ENCODE measurements around the gene LIN37. TPM values are rescaled to one million over a fixed set of nuclear protein-coding genes. Genes with fewer than 3 reads are reported as not detected.

The LIN37 gene
- total RNA-seq = 10 to 100 TPM; 18.3 to 22.4 TPM

DNA sequence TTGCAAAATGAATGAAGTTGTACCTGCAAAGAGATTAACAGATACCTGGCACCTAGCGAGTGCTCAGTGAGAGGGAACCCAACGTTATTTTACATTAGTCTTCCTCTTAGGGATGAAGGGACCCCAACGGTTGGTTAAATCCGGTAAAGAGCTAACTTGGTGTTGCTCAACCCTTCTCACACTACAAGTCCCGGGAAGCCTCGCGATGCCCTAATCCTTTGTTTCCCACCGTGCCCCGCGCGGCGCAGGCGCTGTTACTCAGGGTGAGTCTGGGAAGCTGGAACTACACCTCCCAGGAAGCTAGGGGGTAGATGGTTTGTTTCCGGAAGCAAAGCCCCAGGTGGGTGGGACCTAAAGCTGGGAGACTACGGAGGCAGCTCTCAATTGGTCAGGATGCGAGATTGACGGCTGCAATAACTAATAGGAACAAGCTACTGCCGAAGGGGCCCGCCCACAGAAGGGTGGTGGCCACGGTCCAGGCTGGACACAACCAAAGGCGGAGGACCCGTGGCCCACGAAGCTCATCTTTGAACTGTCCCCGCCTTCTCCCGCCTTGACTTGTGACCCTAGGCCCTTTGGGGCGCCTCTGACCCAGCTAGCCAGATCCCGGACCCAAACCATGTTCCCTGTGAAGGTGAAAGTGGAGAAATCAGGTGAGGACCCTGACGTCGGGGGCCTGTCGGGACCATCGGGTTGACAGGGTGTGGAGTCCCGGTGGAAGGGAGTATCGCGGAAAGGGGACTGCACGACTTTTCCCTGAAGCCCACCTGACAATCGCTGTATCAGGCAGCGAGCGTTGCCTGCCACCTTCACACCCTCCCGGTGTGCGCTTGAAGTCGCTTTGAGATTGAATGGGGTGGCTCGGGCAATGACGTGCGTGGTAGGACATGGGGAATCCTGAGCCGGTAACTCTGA, at the start of gene LIN37:
LIN37 (plus strand) TSS at position 471 of the 915 bp plus-strand sequence; CDS start at position 620, 149 bp downstream.
- peaks cover 25% of the 10 kb centered on the region for H3K4me1 Mint-ChIP-seq
- peak within 1 kb of the TSS; percentile 98 for H3K4me3 Mint-ChIP-seq
- DNase-seq = peak; percentile 94
- peak; percentile 76 for ATAC-seq (ENCODE audit: low read depth)
- no peaks in the 10 kb centered on the region for H3K9me3 Mint-ChIP-seq
- H3K36me3 Mint-ChIP-seq = no peaks in the 10 kb centered on the region
- POLR2A ChIA-PET = interaction anchor here (0.6 to 1.7 kb wide), 15 partner anchors 8 to 305 kb away, joined by 3 to 21 read pairs (median 5); partner anchors contain the start of genes COX6B1, HSPB6, NFKBID and PROSER3
- no peaks in the 10 kb centered on the region for H3K27me3 Mint-ChIP-seq
- H3K27ac Mint-ChIP-seq = peak within 1 kb of the TSS; percentile 95

GRCh38 chr19:35702223-35703012, 46.0 kb upstream of the LIN37 start:
- peak overlapping the region; percentile 98 for H3K4me3 Mint-ChIP-seq
- DNase-seq = peak; percentile 90
- H3K9me3 Mint-ChIP-seq = no peaks in the 10 kb centered on the region
- peaks cover 7% of the 10 kb centered on the region for H3K4me1 Mint-ChIP-seq
- H3K27me3 Mint-ChIP-seq = no peaks in the 10 kb centered on the region
- H3K36me3 Mint-ChIP-seq = peaks cover 3% of the 10 kb centered on the region
- POLR2A ChIA-PET = interaction anchor here (1.0 to 3.5 kb wide), 12 partner anchors 10 to 228 kb away, joined by 3 to 75 read pairs (median 6); partner anchors contain the start of genes IGFLR1, LIN37 and U2AF1L4
- peak overlapping the region; percentile 96 for H3K27ac Mint-ChIP-seq
- peak; percentile 100 for ATAC-seq (ENCODE audit: low read depth)

- H3K4me3 Mint-ChIP-seq = no peak overlapping the region
- peaks cover 6% of the 10 kb centered on the region for H3K4me1 Mint-ChIP-seq
- ATAC-seq (ENCODE audit: low read depth) (no peak), DNase-seq (no peak)
- H3K36me3 Mint-ChIP-seq = peaks cover 3% of the 10 kb centered on the region
- no peaks in the 10 kb centered on the region for H3K27me3 Mint-ChIP-seq
- POLR2A ChIA-PET = interaction anchor here (1.5 to 3.5 kb wide), 6 partner anchors 10 to 60 kb away, joined by 5 to 75 read pairs (median 6); partner anchors contain the start of genes IGFLR1 and LIN37
- no peak overlapping the region for H3K27ac Mint-ChIP-seq
- no peaks in the 10 kb centered on the region for H3K9me3 Mint-ChIP-seq
These were observed 45.0 kb upstream of the LIN37 start for GRCh38 chr19:35703343-35703742.

GRCh38 chr19:35704218-35704617, 44.2 kb upstream of the LIN37 start, which contains the start of gene ZBTB32:
Gene ZBTB32, plus strand, starts transcription at chr19:35704558. Its CDS starts 10,069 bp downstream, at chr19:35714627.
- H3K4me3 Mint-ChIP-seq = no peak within 1 kb of the TSS
- ATAC-seq (ENCODE audit: low read depth) (no peak), DNase-seq (no peak)
- H3K27ac Mint-ChIP-seq = no peak within 1 kb of the TSS
- no peaks in the 10 kb centered on the region for H3K27me3 Mint-ChIP-seq
- POLR2A ChIA-PET = interaction anchor here (0.5 kb wide), 1 partner anchor 9 kb away, joined by 3 read pairs; no protein-coding TSS in a partner anchor
- H3K4me1 Mint-ChIP-seq = peaks cover 6% of the 10 kb centered on the region
- no peaks in the 10 kb centered on the region for H3K9me3 Mint-ChIP-seq
- peaks cover 6% of the 10 kb centered on the region for H3K36me3 Mint-ChIP-seq

GRCh38 chr19:35708391-35708790, 40.0 kb upstream of the LIN37 start:
- POLR2A ChIA-PET = interaction anchor here (0.9 to 1.2 kb wide), 2 partner anchors 11 to 64 kb away, joined by 3 to 4 read pairs; no protein-coding TSS in a partner anchor
- H3K27me3 Mint-ChIP-seq = no peaks in the 10 kb centered on the region
- peaks cover 4% of the 10 kb centered on the region for H3K36me3 Mint-ChIP-seq
- no peak overlapping the region for H3K27ac Mint-ChIP-seq
- ATAC-seq (ENCODE audit: low read depth) = no peak
- DNase-seq = no peak
- no peaks in the 10 kb centered on the region for H3K9me3 Mint-ChIP-seq
- peaks cover 26% of the 10 kb centered on the region for H3K4me1 Mint-ChIP-seq
- no peak overlapping the region for H3K4me3 Mint-ChIP-seq

- no peaks in the 10 kb centered on the region for H3K27me3 Mint-ChIP-seq
- H3K27ac Mint-ChIP-seq = peak overlapping the region; percentile 97
- no peaks in the 10 kb centered on the region for H3K9me3 Mint-ChIP-seq
- peak overlapping the region; percentile 74 for H3K4me3 Mint-ChIP-seq
- H3K36me3 Mint-ChIP-seq = peaks cover 9% of the 10 kb centered on the region
- ATAC-seq (ENCODE audit: low read depth) (peak; percentile 32), DNase-seq (peak; percentile 61)
- peaks cover 47% of the 10 kb centered on the region for H3K4me1 Mint-ChIP-seq
- POLR2A ChIA-PET = interaction anchor here (0.9 to 6.6 kb wide), 10 partner anchors 9 to 190 kb away, joined by 3 to 75 read pairs (median 8); partner anchors contain the start of genes COX6B1, ETV2, HSPB6 and IGFLR1
These were observed 37.3 kb upstream of the LIN37 start for GRCh38 chr19:35710784-35711723.

DNA sequence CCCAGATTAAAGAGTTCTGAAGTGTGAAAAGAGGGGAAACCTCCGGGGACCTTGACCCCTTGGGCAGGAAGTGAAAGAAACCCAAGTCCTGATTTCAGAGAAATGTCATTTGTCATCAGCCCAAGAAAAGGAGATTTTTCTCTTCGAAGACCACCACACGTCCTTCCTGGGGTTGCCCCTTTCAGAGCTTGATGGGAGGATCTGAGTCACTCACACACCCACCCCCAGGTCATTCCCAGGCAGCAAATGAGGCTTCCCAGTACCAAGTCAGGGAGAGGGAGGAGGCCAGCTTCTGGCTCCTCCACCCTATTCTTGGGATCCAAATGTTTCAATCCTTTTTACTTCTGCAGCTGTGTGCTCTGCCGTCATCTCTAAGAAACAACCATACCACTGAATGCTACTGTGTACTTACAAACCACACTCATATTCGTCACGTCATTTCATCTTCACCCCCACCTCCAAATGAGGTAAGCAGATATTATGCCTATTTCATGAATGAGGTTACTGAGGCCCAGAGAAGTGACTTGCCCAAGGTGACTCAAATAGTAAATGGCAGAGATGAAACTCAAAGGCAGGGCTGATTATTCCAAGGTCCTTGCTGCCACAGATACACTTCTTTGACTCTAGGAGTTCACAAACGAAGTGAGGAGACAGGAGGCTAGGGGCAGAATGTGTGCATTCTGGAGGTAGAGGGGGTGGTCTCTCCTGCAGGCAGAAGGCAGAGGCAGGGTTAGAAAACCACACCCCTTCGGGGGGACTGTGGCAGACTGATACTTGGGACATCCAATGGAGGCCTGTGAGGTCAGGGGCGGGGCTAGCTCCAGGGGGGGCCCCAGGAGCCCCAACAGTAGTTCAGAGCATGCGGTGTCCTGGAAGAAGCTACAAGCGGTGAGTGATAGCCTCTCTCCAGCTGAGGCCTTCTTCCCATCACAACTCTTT, 35.5 kb upstream of the LIN37 start:
- peak overlapping the region; percentile 95 for H3K27ac Mint-ChIP-seq
- H3K4me1 Mint-ChIP-seq = peaks cover 52% of the 10 kb centered on the region
- peak; percentile 20 for ATAC-seq (ENCODE audit: low read depth)
- peak; percentile 79 for DNase-seq
- H3K27me3 Mint-ChIP-seq = no peaks in the 10 kb centered on the region
- no peaks in the 10 kb centered on the region for H3K9me3 Mint-ChIP-seq
- H3K4me3 Mint-ChIP-seq = peak overlapping the region; percentile 97
- POLR2A ChIA-PET = interaction anchor here (1.2 to 6.6 kb wide), 11 partner anchors 11 to 188 kb away, joined by 3 to 75 read pairs (median 8); partner anchors contain the start of genes COX6B1, ETV2, HSPB6 and IGFLR1
- H3K36me3 Mint-ChIP-seq = peaks cover 11% of the 10 kb centered on the region

GRCh38 chr19:35713506-35713850, 34.9 kb upstream of the LIN37 start:
- Mint-ChIP-seq H3K4me1 (peaks cover 52% of the 10 kb centered on the region), H3K27ac (peak overlapping the region; percentile 95), H3K9me3 (no peaks in the 10 kb centered on the region), H3K4me3 (peak overlapping the region; percentile 97), H3K36me3 (peaks cover 11% of the 10 kb centered on the region), H3K27me3 (no peaks in the 10 kb centered on the region)
- no peak for DNase-seq
- POLR2A ChIA-PET = interaction anchor here (1.2 to 6.6 kb wide), 8 partner anchors 11 to 188 kb away, joined by 3 to 75 read pairs (median 7); partner anchors contain the start of genes ETV2, HSPB6, LIN37 and PSENEN
- no peak for ATAC-seq (ENCODE audit: low read depth)

- no peaks in the 10 kb centered on the region for H3K27me3 Mint-ChIP-seq
- no peaks in the 10 kb centered on the region for H3K9me3 Mint-ChIP-seq
- DNase-seq (no peak), ATAC-seq (ENCODE audit: low read depth) (no peak)
- POLR2A ChIA-PET = interaction anchor here (1.0 to 6.6 kb wide), 7 partner anchors 12 to 187 kb away, joined by 3 to 75 read pairs (median 9); partner anchors contain the start of genes ETV2 and HSPB6
- H3K27ac Mint-ChIP-seq = peak overlapping the region; percentile 95
- H3K4me3 Mint-ChIP-seq = peak overlapping the region; percentile 97
- peaks cover 9% of the 10 kb centered on the region for H3K36me3 Mint-ChIP-seq
- H3K4me1 Mint-ChIP-seq = peaks cover 56% of the 10 kb centered on the region
These were observed 34.4 kb upstream of the LIN37 start for GRCh38 chr19:35713904-35714495.

DNA sequence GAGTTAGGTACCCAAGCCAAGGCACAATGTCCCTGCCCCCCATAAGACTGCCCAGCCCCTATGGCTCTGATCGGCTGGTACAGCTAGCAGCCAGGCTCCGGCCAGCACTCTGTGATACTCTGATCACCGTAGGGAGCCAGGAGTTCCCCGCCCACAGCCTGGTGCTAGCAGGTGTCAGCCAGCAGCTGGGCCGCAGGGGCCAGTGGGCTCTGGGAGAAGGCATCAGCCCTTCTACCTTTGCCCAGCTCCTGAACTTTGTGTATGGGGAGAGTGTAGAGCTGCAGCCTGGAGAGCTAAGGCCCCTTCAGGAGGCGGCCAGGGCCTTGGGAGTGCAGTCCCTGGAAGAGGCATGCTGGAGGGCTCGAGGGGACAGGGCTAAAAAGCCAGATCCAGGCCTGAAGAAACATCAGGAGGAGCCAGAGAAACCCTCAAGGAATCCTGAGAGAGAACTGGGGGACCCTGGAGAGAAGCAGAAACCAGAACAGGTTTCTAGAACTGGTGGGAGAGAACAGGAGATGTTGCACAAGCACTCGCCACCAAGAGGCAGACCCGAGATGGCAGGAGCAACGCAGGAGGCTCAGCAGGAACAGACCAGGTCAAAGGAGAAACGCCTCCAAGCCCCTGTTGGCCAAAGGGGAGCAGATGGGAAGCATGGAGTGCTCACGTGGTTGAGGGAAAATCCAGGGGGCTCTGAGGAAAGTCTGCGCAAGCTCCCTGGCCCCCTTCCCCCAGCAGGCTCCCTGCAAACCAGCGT, 33.6 kb upstream of the LIN37 start:
- peaks cover 62% of the 10 kb centered on the region for H3K4me1 Mint-ChIP-seq
- no peaks in the 10 kb centered on the region for H3K27me3 Mint-ChIP-seq
- no peak for ATAC-seq (ENCODE audit: low read depth)
- peak overlapping the region; percentile 95 for H3K27ac Mint-ChIP-seq
- POLR2A ChIA-PET = interaction anchor here (1.0 to 6.6 kb wide), 5 partner anchors 13 to 72 kb away, joined by 5 to 75 read pairs (median 14); partner anchors contain the start of genes ETV2 and HSPB6
- H3K4me3 Mint-ChIP-seq = peak overlapping the region; percentile 97
- H3K36me3 Mint-ChIP-seq = peaks cover 8% of the 10 kb centered on the region
- H3K9me3 Mint-ChIP-seq = no peaks in the 10 kb centered on the region
- peak; percentile 43 for DNase-seq

Data from activated naive CD8-positive, alpha-beta T cell treated with anti-CD3 and anti-CD28 coated beads, Interleukin-2, amount 10 ng/mL, durations not matched to agents 7 days and 5 days (primary cell).